HEK293 (cell line): ENCODE results near the gene ARMH3.

Experiments
- CTCF ChIP-seq: fragments of 450-650 bp; formaldehyde crosslinking; IDR thresholded peaks from 2 replicates; pipeline ENCODE4 v1.5.1; 2016; ENCODE audit warnings: missing biosample characterization, missing genetic modification characterization
- ZBTB11 ChIP-seq: fragments of 450-650 bp; formaldehyde crosslinking; conservative IDR thresholded peaks from 2 replicates; pipeline ENCODE4 v1.5.1; 2016; ENCODE audit warnings: low read depth, missing biosample characterization, missing genetic modification characterization
- ZFP41 ChIP-seq: fragments of 450-650 bp; formaldehyde crosslinking; IDR thresholded peaks from 2 replicates; pipeline ENCODE4 v1.5.1; 2016; ENCODE audit warnings: missing biosample characterization, missing genetic modification characterization, borderline replicate concordance
- ZNF146 ChIP-seq: fragments of 450-650 bp; formaldehyde crosslinking; IDR thresholded peaks from 2 replicates; pipeline ENCODE4 v1.5.1; 2016; ENCODE audit warnings: missing biosample characterization, missing genetic modification characterization
- ZNF24 ChIP-seq: fragments of 450-650 bp; formaldehyde crosslinking; IDR thresholded peaks from 2 replicates; pipeline ENCODE4 v1.5.1; 2016; ENCODE audit warnings: missing biosample characterization, missing genetic modification characterization
- ZNF274 ChIP-seq, 2 experiments: fragments of 200-500 bp in 1 of 2; fragments of 450-650 bp in 1 of 2; sonication (Bioruptor generic) in 1 of 2; formaldehyde crosslinking in 1 of 2; IDR thresholded peaks; 2 replicates each; pipeline versions ENCODE4 v1.5.1 to v1.6.1; 2014 to 2016; ENCODE audit warnings: borderline replicate concordance in 1 of 2, inconsistent platforms in 1 of 2, low read length in 1 of 2, missing biosample characterization in 1 of 2, missing genetic modification characterization in 1 of 2
- TF ChIP-seq, protein P1 (sequence below): fragments of 450-650 bp; formaldehyde crosslinking; IDR thresholded peaks from 2 replicates; pipeline ENCODE4 v1.5.1; 2016; ENCODE audit warnings: missing biosample characterization, missing genetic modification characterization

DNA sequence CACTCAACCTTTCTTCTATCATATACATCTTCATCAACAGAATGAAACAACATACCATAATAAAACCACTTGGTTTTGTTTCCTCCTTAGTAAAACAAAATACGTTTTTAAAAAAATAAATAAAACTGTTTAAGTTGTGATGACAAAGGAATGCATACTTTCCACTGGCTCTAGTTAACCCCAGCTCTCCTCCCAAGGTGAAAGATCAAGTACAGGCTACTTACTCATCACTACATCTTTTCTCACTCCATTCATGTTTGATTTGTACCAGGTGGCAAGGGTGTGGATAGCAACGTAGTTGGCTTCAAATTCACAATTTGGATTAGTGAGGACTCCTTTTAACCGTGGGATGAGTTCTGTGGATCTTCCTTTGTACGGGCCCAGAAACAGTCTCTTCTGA is 252.5 kb downstream of the ARMH3 start:
- TF ChIP-seq ZNF274 (IDR thresholded peaks at IDR 0.05; ENCODE audit: low read length) (no peak), ZNF274 (tag by site-specific recombination; IDR thresholded peaks at IDR 0.05; ENCODE audit: borderline replicate concordance) (no peak), ZBTB11 (tag by site-specific recombination) (no peak), ZNF24 (tag by site-specific recombination) (no peak), ZNF146 (tag by site-specific recombination) (no peak), CTCF (tag by site-specific recombination) (no peak), ZFP41 (tag by site-specific recombination) (no peak)
- TF ChIP-seq, protein P1, sequence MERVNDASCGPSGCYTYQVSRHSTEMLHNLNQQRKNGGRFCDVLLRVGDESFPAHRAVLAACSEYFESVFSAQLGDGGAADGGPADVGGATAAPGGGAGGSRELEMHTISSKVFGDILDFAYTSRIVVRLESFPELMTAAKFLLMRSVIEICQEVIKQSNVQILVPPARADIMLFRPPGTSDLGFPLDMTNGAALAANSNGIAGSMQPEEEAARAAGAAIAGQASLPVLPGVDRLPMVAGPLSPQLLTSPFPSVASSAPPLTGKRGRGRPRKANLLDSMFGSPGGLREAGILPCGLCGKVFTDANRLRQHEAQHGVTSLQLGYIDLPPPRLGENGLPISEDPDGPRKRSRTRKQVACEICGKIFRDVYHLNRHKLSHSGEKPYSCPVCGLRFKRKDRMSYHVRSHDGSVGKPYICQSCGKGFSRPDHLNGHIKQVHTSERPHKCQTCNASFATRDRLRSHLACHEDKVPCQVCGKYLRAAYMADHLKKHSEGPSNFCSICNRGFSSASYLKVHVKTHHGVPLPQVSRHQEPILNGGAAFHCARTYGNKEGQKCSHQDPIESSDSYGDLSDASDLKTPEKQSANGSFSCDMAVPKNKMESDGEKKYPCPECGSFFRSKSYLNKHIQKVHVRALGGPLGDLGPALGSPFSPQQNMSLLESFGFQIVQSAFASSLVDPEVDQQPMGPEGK, result no peak
